Cortex of kidney (tissue), 1 donor: ENCODE results near the gene SSH2.
"Not testable (repeated sequence)": the region's sequence is repeated elsewhere in the genome, so short reads cannot be mapped to it uniquely, and the experiment has no call there.

Experiments used
- DNase-seq: peaks from one replicate; lab custom pipeline; 2025; lab: John Stamatoyannopoulos, UW

Gene SSH2

GRCh38 chr17:29929533-29930408 lies at the start of gene SSH2:
Gene SSH2 (minus strand): TSS chr17:29930228. CDS start chr17:29930000, 228 bp downstream.
- DNase-seq, result no peak

- DNase-seq, result no peak
Observed at GRCh38 chr17:29977836-29978235, 47.8 kb upstream of the SSH2 start.

GRCh38 chr17:29973005-29973404 lies 43.0 kb upstream of the SSH2 start:
- DNase-seq, result no peak

GRCh38 chr17:29972277-29972676 lies 42.2 kb upstream of the SSH2 start:
- no peak for DNase-seq

GRCh38 chr17:29968271-29968670 lies 38.2 kb upstream of the SSH2 start:
- DNase-seq, result no peak

GRCh38 chr17:29962656-29963055 lies 32.6 kb upstream of the SSH2 start:
- no peak for DNase-seq

- no peak for DNase-seq
Observed at GRCh38 chr17:29959658-29960337, 29.8 kb upstream of the SSH2 start.

- no peak for DNase-seq
Observed at GRCh38 chr17:29958947-29959657, 29.1 kb upstream of the SSH2 start.

GRCh38 chr17:29957488-29957887 lies 27.5 kb upstream of the SSH2 start:
- DNase-seq, result not testable (repeated sequence)

GRCh38 chr17:29956225-29956624 lies 26.2 kb upstream of the SSH2 start:
- DNase-seq, result no peak

GRCh38 chr17:29954405-29954804 lies 24.4 kb upstream of the SSH2 start:
- no peak for DNase-seq

GRCh38 chr17:29949696-29950095 lies 19.7 kb upstream of the SSH2 start:
- no peak for DNase-seq

- no peak for DNase-seq
Observed at GRCh38 chr17:29948448-29949215, 18.6 kb upstream of the SSH2 start.

- no peak for DNase-seq
Observed at GRCh38 chr17:29945281-29945680, 15.3 kb upstream of the SSH2 start.

GRCh38 chr17:29941334-29941733 lies 11.3 kb upstream of the SSH2 start, which contains the start of gene EFCAB5:
Gene EFCAB5 (plus strand): TSS chr17:29941634. CDS start chr17:29941797, 163 bp downstream.
- no peak for DNase-seq

- no peak for DNase-seq
Observed at GRCh38 chr17:29936724-29937123, 6.7 kb upstream of the SSH2 start.

GRCh38 chr17:29935909-29936308 lies 5.9 kb upstream of the SSH2 start:
- DNase-seq, result not testable (repeated sequence)

- DNase-seq, result no peak
Observed at GRCh38 chr17:29933379-29933778, 3.4 kb upstream of the SSH2 start.

- no peak for DNase-seq
Observed at GRCh38 chr17:29931231-29931932, 1.4 kb upstream of the SSH2 start.

- no peak for DNase-seq
Observed at GRCh38 chr17:29930409-29931010, 482 bp upstream of the SSH2 start.
